Inflammatory macrophage treated with lipopolysaccharide for 1 hour (primary cell): ENCODE measurements around the gene RNF224.

Source experiments
- DNase-seq, 2 donors: peaks; one replicate each; pipeline ENCODE4 v3.0.0-alpha.2; 2020 to 2022

Gene RNF224

DNA sequence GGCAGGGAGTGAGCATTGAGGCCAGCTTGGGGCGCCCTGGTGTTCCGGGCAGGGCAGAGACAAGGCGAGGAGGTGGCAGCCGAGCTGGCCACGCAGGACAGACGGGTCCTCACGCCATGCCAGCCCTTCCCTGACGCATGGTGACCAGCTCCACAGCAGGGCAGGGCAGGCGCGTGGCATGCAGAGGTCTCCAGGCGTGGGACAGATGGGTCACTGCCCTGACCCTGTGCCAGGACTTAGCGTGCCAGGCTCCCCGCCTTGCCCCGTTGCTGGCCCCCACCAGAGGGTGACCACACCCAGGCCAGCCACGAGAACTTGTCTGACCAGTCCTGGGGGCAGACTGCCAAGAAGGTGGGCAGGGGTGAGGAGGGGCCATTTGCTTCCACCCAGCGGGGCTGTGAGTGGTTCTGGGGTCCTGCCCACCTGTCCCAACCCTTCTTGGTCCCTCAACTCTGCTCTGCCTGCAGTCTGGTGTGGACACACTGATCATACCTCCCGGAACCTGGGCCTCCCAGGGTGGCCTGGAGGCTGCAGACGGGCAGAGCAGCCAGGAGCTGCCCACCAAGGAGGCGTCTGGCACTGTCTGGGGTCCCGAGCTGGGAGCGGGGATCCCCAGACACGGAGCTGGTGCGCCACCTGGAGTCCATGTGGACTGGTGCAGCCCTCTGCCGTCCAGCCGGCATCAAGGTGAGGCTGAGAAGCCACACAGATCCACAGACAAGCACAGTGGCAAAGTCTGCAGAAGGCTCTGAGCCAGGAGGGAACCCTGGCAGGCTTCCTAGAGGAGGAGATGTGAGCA, at the start of gene RNF224:
TSS of gene RNF224 (plus strand) at position 449 of the 799 bp plus-strand sequence. CDS start 834 bp downstream, outside the sequence.
- peak; percentile 29 to 79 for DNase-seq

DNA sequence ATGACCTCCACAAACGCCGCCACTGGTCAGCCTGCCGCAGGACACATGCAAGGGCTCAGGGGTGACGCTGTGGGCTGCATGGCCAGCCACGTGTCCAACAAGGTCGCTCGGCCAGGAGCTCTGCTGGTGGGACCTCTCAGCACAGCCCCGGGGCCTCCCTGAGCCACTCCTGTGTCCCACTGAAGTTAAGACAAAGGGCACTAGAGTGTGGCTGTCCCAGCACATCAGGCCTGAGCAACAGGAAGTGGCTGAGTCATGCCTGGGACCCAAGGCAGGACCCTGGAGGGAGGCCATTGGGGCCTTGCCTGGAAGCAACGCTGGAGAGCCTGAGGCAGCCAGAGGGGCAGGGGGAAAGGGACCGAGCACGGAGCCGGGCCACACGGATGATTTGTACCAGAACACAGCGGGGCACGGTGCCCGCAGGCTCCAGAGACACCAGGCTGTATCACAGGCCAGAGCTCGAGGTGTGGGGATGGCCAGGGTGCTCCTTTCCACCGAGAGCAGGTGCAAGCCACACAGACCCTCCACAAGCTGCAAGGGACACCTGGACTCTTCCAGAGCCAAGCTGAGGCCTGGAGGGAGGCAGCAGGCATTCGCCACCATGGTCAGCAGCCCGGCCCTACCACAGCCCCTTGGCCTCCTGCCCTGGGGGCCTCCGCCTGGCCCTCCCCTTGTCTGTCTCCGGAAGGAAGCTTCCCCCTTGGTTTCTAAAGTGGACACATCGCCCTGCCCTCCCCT, 48.9 kb upstream of the RNF224 start:
- DNase-seq = no peak

- DNase-seq = no peak
Observed at GRCh38 chr9:137178939-137179630, 48.2 kb upstream of the RNF224 start.

- DNase-seq = no peak
Observed at GRCh38 chr9:137179761-137180160, 47.5 kb upstream of the RNF224 start.

DNA sequence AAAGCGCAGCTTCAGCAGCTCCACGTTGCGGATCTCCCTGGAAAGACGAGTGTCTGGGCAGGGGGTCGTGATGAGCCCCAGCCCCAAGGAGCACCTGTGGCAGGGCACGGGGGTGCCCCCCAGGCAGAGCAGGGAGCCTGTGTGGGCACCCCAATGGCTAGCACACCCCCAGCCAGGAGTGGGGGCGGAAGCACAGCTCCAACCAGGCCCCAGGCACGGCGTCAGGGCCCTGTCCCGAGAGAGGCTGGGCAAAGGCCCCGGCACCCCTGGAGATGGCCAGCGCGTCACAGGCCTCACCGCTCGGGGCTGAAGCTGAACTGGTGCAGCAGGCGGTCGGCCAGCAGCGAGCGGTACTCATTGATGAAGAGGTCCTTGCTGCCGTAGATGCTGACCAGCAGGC, 46.8 kb upstream of the RNF224 start:
- no peak for DNase-seq

DNA sequence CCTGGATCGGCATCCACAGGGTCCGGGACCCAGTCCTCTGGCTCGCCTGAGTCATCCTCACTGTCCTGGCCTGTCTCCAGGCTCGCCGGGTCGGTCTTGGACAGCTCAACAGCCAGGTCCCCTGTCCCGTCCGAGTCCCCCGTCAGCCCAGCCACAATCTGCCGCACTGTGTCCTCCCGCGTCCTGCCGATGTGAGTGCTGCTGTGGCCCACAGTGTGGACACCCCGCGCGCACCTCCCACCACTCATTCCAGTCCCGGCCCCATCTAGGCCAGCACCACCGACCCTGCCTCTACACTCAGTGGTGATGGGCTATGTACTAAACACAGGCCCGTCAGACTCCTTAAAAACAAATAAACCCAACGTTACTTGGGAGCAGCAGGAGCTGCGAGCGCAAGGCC, 45.6 kb upstream of the RNF224 start:
- no peak for DNase-seq

GRCh38 chr9:137182836-137183235, 44.5 kb upstream of the RNF224 start:
- DNase-seq = no peak

GRCh38 chr9:137183980-137184595, 43.2 kb upstream of the RNF224 start:
- DNase-seq = no peak

DNA sequence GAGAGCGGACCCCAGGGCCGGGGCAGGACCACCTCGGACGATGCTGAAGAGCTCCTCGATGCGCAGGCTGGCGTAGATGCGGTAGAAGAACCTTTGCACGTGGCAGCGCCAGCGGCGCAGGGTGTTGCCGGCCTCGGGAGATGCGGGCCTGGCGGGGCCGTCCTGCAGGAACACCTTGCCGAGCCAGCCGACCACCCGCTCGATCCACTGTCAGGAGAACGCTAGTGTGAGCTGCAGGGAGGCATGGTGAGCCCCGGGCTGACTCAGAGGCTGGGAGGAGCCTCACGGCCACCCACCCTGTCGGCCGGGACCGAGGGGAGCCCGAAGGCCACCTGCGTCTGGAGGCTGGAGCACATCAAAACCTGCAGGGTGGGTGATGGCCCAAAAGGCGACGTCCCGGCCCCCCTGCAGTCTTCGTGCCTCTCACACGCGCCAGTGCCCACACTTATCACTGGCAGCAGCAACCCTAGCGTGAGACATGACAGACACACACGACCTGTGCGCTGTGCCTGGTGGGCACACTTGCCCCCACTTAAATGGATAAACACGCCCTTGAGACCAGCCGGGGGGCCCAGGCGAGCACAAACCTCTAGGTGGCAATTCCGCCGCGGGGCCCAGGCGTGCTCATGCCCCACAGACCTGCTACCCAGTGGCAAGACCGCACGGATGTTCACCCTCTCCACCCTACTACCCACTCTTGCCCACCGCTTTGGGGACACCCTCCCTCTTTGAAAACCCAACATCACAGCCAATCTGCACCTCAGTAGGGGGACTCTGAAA, 42.2 kb upstream of the RNF224 start:
- no peak for DNase-seq

- DNase-seq = no peak
Observed at GRCh38 chr9:137185921-137186320, 41.4 kb upstream of the RNF224 start.

DNA sequence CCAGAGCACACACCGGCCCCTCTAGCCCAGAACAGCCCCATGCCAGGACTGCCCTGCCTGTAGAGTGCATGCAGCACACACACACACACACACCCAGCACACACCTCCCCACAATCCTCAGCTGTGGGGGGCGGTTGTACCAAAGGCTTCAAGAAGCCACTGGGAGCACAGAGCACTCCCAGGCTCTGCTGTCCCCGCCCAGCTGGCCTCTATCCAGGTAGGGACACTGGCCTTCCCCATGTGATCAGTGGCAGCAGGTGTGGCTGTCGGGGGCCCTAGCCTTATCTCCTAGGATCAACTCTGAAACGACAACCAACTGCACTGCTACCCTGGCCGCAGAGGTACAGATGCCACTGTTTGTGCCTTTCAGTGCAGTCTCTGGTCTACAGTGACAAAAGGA, 40.9 kb upstream of the RNF224 start:
- no peak for DNase-seq

GRCh38 chr9:137187386-137187785, 39.9 kb upstream of the RNF224 start:
- no peak for DNase-seq

- DNase-seq = no peak
Observed at GRCh38 chr9:137188086-137188489, 39.2 kb upstream of the RNF224 start.

DNA sequence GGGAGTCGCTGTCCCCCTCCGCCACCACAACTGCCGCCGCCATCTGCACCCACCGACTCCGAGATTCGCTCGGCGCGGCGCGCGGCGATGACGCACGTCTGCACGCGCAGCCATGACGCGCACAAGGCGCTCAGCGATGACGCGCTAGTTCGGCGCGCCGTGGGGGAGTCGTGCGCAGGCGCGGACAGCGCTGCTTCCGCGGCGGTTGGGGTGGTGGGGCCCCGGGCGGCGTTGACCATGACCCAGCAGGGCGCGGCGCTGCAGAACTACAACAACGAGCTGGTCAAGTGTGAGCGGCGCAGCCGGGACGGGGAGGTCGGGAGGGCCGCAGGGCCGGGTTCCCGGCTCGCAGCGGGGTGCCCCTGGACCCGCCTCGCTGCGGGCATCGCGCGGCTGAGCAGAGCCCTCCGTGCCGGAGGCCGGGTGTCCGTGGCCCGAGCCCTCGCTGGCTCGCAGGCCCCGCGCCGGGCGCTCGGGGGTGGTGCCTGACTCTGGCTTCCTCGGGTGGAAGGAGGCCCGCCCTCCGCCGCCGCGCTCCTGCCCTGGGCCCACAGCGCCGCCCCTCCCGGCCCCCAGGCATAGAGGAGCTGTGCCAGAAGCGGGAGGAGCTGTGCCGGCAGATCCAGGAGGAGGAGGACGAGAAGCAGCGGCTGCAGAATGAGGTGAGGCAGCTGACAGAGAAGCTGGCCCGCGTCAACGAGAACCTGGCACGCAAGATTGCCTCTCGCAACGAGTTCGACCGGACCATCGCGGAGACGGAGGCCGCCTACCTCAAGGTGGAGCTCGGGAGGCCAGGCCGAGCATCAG, 38.6 kb upstream of the RNF224 start, which contains the start of the genes ANAPC2 and SSNA1:
TSS of gene ANAPC2 (minus strand) at position 71 of the 807 bp plus-strand sequence. CDS start at position 43, 28 bp downstream.
TSS of gene SSNA1 (plus strand) at position 187 of the 807 bp plus-strand sequence. CDS start at position 238, 51 bp downstream.
- DNase-seq = peak; percentile 84 to 98

GRCh38 chr9:137189297-137190295, 37.7 kb upstream of the RNF224 start:
- no peak for DNase-seq

- no peak for DNase-seq
Observed at GRCh38 chr9:137190315-137190856, 36.9 kb upstream of the RNF224 start.

DNA sequence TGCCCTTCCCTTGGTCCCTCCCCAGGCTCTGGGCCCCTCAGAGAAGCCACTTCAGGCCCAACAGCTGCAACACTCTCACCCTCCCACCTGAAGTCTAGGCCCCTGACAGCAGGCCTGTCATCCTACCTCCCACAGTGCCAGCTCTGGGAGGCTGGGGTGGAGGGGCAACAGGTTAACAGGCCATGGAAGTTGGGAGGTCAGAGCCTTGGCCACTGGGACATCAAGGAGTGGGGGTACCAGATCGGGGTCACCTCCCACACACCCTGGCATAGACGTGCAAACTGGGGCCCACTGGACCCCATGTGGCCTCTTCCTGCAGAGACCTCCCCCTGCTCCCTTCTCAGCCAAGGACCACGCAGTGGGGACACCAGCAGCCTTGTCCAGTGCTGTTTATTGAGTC, 36.1 kb upstream of the RNF224 start:
- DNase-seq = no peak

GRCh38 chr9:137191691-137192447, 35.4 kb upstream of the RNF224 start:
- DNase-seq = no peak

DNA sequence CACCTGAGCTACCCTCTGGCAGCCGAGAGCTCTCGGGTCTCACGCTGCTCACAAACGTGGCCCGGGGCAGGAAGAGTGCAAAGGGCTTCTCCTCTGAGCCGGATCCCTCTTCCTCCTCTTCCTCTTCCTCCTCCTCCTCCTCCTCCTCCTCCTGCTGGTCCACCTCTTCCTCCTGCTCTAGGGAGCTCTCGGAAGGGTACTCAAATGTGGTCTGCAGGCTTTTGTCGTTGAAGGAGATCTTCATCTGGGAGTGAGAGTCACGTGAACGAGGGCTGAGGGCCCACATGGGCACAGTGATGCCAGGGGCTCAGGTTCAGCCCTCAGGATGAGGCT, 34.9 kb upstream of the RNF224 start:
- no peak for DNase-seq
